K562 (cell line): ENCODE results near the gene LMF2. TPM values are rescaled to one million over a fixed set of nuclear protein-coding genes. Genes with fewer than 3 reads are reported as not detected.

Source experiments
- BCL6 ChIP-seq: fragments of 250-450 bp; sonication (Bioruptor Pico); IDR thresholded peaks from 2 replicates; pipeline ENCODE4 v1.4.0; 2020
- ETV1 ChIP-seq: fragments of 450-650 bp; conservative IDR thresholded peaks from 2 replicates; pipeline ENCODE4 v1.6.1; 2016; ENCODE audit warnings: missing genetic modification characterization, control low read depth, low read depth, missing compliant biosample characterization
- FOXK1 ChIP-seq: sonication (generic); formaldehyde crosslinking; IDR thresholded peaks from 2 replicates; pipeline ENCODE4 v1.8.0; 2022; ENCODE audit warnings: missing genetic modification reagents, mild to moderate bottlenecking, borderline replicate concordance
- IFI16 ChIP-seq: fragments of 250-450 bp; sonication (Bioruptor Pico); IDR thresholded peaks from 2 replicates; pipeline ENCODE4 v2.1.2; 2022; ENCODE audit warnings: mild to moderate bottlenecking, inconsistent platforms
- MCM7 ChIP-seq, 2 experiments: fragments of 450-650 bp; IDR thresholded peaks; 2 replicates each; pipeline ENCODE4 v1.6.1; 2016 to 2018
- MXD1 ChIP-seq: fragments of 250-450 bp; sonication (Bioruptor Pico); IDR thresholded peaks from 2 replicates; pipeline ENCODE4 v1.8.0; 2021; ENCODE audit warnings: borderline replicate concordance, mild to moderate bottlenecking, moderate library complexity; ENCODE audit not compliant: poor library complexity, severe bottlenecking
- NR2C2 ChIP-seq, 2 experiments: fragments of 200-800 bp in 1 of 2; sonication (Bioruptor generic) in 1 of 2; sonication (generic) in 1 of 2; formaldehyde crosslinking in 1 of 2; IDR thresholded peaks; 2 replicates each; pipeline versions ENCODE4 v1.6.1 to v1.8.0; 2016 to 2022; ENCODE audit warnings: mild to moderate bottlenecking in 1 of 2, missing compliant biosample characterization in 1 of 2, missing genetic modification characterization in 1 of 2, missing genetic modification reagents in 1 of 2
- PKNOX1 ChIP-seq: fragments of 450-650 bp; IDR thresholded peaks from 2 replicates; pipeline ENCODE4 v1.6.1; 2016
- ZBTB1 ChIP-seq: sonication (generic); formaldehyde crosslinking; IDR thresholded peaks from 2 replicates; pipeline ENCODE4 v1.8.1; 2023; ENCODE audit warnings: missing genetic modification reagents, low read depth, mild to moderate bottlenecking, borderline replicate concordance
- ZC3H11A ChIP-seq: IDR thresholded peaks from 2 replicates; pipeline ENCODE4 v1.6.1; 2012; ENCODE audit warnings: low read depth, low read length, improper control_type of control experiment
- ZNF184 ChIP-seq: sonication (generic); formaldehyde crosslinking; IDR thresholded peaks from 2 replicates; pipeline ENCODE4 v1.5.0; 2020; ENCODE audit warnings: missing genetic modification reagents
- ZNF311 ChIP-seq: fragments of 250-450 bp; sonication (Bioruptor Pico); IDR thresholded peaks from 2 replicates; pipeline ENCODE4 v1.4.0; 2020; ENCODE audit warnings: mild to moderate bottlenecking, moderate library complexity
- ZNF431 ChIP-seq: sonication (generic); formaldehyde crosslinking; IDR thresholded peaks from 2 replicates; pipeline ENCODE4 v1.8.0; 2022; ENCODE audit warnings: mild to moderate bottlenecking, missing genetic modification reagents
- ZNF740 ChIP-seq, 3 experiments: fragments of 200-800 bp in 1 of 3; sonication (Bioruptor generic) in 1 of 3; sonication (generic) in 1 of 3; formaldehyde crosslinking in 1 of 3; IDR thresholded peaks; 2 replicates each; pipeline versions ENCODE4 v1.6.1 to v1.8.0; 2016 to 2022; ENCODE audit warnings: mild to moderate bottlenecking in 2 of 3, missing compliant biosample characterization in 2 of 3, missing genetic modification characterization in 2 of 3, missing genetic modification reagents in 1 of 3
- polyA plus RNA-seq, 8 experiments: library from polyadenylated mRNA; depleted of rRNA in 4 of 8; stranded (reverse) in 5 of 8; unstranded in 3 of 8; fragments of >200 nt; fragmentation: Nextera tagmentation in 2 of 8; fragmentation: Illumina TruSeq in 1 of 8; extraction: Ambion mirVana in 2 of 8; extraction: Trizol in 1 of 8; gene quantifications; 2 replicates each; pipeline versions ENCODE4 v1.2.1 to v1.2.3, GENCODE V29; 2011 to 2014; ENCODE audit warnings: inconsistent platforms in 1 of 8, missing spikeins in 1 of 8
- total RNA-seq, 7 experiments: library from RNA; depleted of rRNA in 6 of 7; stranded (reverse); fragments of >200 nt in 6 of 7; fragmentation: Illumina TruSeq in 2 of 7; extraction: Trizol in 2 of 7; gene quantifications; 2 replicates each; pipeline versions ENCODE4 v1.2.1 to v1.2.3, GENCODE V29; 2011 to 2021; ENCODE audit warnings: low replicate concordance in 1 of 7
- TF ChIP-seq, protein P1 (sequence below): IDR thresholded peaks from 3 replicates; pipeline ENCODE4 v1.6.1; 2011; ENCODE audit warnings: borderline replicate concordance, mild to moderate bottlenecking, moderate library complexity; ENCODE audit not compliant: insufficient read length; ENCODE audit errors: extremely low read depth
- TF ChIP-seq, protein P2 (sequence below): fragments of 250-450 bp; sonication (Bioruptor Pico); IDR thresholded peaks from 2 replicates; pipeline ENCODE4 v1.8.0; 2022; ENCODE audit warnings: moderate library complexity, mild to moderate bottlenecking, inconsistent platforms
- TF ChIP-seq, protein P3 (sequence below): sonication (generic); formaldehyde crosslinking; IDR thresholded peaks from 2 replicates; pipeline ENCODE4 v1.8.1; 2023; ENCODE audit warnings: mild to moderate bottlenecking, missing genetic modification reagents

LMF2 gene
- total and polyA plus RNA-seq, 9 of the 15 experiments (the other 6 are each of a cell fraction or from before 2014, with no cell fraction given): 0.08 to 37.1 (median 7.6) TPM

DNA sequence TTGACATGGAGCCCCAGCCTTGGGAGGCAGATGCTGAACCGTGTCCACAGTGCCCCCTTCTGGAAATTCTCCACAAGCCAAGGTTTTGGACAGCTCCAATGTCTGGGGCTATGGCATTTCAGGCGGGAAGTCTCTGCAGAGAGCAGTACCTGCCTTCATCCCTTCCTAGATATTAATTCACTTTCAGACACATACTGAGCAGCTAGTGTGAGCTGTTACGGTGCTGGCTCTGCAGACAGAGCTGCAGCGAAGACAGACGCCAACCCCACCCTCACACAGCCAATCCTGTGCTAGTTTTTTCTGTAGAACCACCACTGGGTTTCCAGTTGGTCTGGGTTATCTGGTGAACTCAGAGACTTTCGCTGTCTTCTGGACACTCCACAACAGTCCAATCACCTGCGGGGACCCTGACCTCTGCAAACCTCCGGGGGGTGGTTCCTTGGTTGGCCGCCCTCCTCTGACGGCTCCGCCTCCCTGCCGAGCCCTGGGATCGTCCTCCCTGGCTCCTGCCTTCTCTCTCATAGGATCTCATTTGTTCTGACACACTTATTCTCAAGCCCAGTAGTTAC lies 9.1 kb downstream of the LMF2 start (continued):
- TF ChIP-seq MXD1 (CRISPR knock-in tag): no peak
- no peak for TF ChIP-seq ETV1 (tag)
- no peak for TF ChIP-seq ZBTB1
- TF ChIP-seq FOXK1: no peak
- TF ChIP-seq ZNF431 (CRISPR knock-in tag): no peak
- TF ChIP-seq BCL6: no peak
- TF ChIP-seq, protein P1, sequence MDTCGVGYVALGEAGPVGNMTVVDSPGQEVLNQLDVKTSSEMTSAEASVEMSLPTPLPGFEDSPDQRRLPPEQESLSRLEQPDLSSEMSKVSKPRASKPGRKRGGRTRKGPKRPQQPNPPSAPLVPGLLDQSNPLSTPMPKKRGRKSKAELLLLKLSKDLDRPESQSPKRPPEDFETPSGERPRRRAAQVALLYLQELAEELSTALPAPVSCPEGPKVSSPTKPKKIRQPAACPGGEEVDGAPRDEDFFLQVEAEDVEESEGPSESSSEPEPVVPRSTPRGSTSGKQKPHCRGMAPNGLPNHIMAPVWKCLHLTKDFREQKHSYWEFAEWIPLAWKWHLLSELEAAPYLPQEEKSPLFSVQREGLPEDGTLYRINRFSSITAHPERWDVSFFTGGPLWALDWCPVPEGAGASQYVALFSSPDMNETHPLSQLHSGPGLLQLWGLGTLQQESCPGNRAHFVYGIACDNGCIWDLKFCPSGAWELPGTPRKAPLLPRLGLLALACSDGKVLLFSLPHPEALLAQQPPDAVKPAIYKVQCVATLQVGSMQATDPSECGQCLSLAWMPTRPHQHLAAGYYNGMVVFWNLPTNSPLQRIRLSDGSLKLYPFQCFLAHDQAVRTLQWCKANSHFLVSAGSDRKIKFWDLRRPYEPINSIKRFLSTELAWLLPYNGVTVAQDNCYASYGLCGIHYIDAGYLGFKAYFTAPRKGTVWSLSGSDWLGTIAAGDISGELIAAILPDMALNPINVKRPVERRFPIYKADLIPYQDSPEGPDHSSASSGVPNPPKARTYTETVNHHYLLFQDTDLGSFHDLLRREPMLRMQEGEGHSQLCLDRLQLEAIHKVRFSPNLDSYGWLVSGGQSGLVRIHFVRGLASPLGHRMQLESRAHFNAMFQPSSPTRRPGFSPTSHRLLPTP: no peak
- TF ChIP-seq NR2C2 (CRISPR knock-in tag; IDR thresholded peaks at IDR 0.05): no peak
- peak; percentile 57 for TF ChIP-seq NR2C2 (tag; IDR thresholded peaks at IDR 0.05)
- TF ChIP-seq PKNOX1: no peak; the same call in 1 of the 2 replicates
- no peak for TF ChIP-seq ZNF184
- TF ChIP-seq ZNF311 (CRISPR knock-in tag): no peak
- TF ChIP-seq IFI16 (CRISPR knock-in tag): no peak
- TF ChIP-seq, protein P2, sequence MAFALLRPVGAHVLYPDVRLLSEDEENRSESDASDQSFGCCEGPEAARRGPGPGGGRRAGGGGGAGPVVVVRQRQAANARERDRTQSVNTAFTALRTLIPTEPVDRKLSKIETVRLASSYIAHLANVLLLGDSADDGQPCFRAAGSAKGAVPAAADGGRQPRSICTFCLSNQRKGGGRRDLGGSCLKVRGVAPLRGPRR: no peak
- TF ChIP-seq MCM7 (IDR thresholded peaks at IDR 0.05): no peak
- no peak for TF ChIP-seq ZNF740 (CRISPR knock-in tag; IDR thresholded peaks at IDR 0.05)
- no peak for TF ChIP-seq ZNF740 (tag; IDR thresholded peaks at IDR 0.05)
- TF ChIP-seq, protein P3, sequence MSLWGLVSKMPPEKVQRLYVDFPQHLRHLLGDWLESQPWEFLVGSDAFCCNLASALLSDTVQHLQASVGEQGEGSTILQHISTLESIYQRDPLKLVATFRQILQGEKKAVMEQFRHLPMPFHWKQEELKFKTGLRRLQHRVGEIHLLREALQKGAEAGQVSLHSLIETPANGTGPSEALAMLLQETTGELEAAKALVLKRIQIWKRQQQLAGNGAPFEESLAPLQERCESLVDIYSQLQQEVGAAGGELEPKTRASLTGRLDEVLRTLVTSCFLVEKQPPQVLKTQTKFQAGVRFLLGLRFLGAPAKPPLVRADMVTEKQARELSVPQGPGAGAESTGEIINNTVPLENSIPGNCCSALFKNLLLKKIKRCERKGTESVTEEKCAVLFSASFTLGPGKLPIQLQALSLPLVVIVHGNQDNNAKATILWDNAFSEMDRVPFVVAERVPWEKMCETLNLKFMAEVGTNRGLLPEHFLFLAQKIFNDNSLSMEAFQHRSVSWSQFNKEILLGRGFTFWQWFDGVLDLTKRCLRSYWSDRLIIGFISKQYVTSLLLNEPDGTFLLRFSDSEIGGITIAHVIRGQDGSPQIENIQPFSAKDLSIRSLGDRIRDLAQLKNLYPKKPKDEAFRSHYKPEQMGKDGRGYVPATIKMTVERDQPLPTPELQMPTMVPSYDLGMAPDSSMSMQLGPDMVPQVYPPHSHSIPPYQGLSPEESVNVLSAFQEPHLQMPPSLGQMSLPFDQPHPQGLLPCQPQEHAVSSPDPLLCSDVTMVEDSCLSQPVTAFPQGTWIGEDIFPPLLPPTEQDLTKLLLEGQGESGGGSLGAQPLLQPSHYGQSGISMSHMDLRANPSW (CRISPR knock-in tag): no peak
- no peak for TF ChIP-seq ZC3H11A
